ENCODE results near the gene SDK2. TPM values are rescaled to one million over a fixed set of nuclear protein-coding genes. Genes with fewer than 3 reads are reported as not detected.

The SDK2 gene
- total and polyA plus RNA-seq, 2 of the 4 experiments (the other 2 are of a cell fraction), result under 0.01 to 0.03 TPM

DNA sequence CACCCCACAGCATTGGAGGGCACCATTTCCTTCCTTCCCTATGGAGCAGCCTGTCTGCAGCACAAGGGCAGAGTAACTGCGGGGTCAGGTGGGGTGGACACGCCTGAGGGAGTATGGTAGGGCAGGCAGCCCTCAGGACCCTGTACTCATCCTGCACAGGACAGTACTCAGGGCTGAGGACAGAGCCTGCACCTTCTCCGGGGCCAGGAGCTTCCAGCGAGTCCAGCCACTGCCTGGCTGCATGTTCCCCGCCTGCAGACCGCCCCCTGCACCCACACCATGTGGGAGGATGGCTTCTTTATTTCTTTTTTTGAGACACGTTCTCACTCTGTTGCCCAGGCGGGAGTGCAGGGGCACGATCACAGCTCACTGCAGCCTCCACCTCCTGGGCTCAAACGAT is 284.9 kb downstream of the SDK2 start:
- WGBS, 2 experiments (ENCODE audit: extremely low coverage in 2 of 2, insufficient read length in 1 of 2), result no CpG with 5 or more reads among the region's 10 CpGs
- in situ Hi-C loops (cut with MboI; ENCODE audit: low sequenced_read_pairs), result loop anchor here (25.0 kb wide), 1 partner anchor 772 kb away; no protein-coding TSS in a partner anchor
- Histone ChIP-seq H4K20me1 (ENCODE audit: insufficient read depth, low read length) (no peaks in the 10 kb centered on the region; the same call in 1 of the 2 replicates), H2AK9ac (replicated peaks; ENCODE audit: low read depth, low read length, poor library complexity) (no peak overlapping the region), H3K79me1 (ENCODE audit: low read depth in 1 of 2, low read length in 2 of 2) (no peaks in the 10 kb centered on the region), H3K4me1 (ENCODE audit: control insufficient read depth, insufficient read depth, low read length) (peaks cover 2% of the 10 kb centered on the region; the same call in 1 of the 2 replicates), H2BK5ac (ENCODE audit: low read depth, low read length, poor library complexity, severe bottlenecking) (no peak overlapping the region), H4K8ac (ENCODE audit: low read depth in 2 of 2, low read length in 2 of 2) (no peak overlapping the region), H3K56ac (ENCODE audit: extremely low read depth, insufficient read depth, low read length) (no peak overlapping the region), H3K9ac (ENCODE audit: low read depth, low read length) (no peak overlapping the region), H3K27ac (ENCODE audit: insufficient read depth, low read length) (no peak overlapping the region), H3K4ac (ENCODE audit: low read depth, low read length) (no peak overlapping the region), H2BK15ac (ENCODE audit: low read depth, low read length) (no peak overlapping the region), H3K9me3 (ENCODE audit: control insufficient read depth, insufficient read depth, low read length) (no peaks in the 10 kb centered on the region), H3K9me1 (ENCODE audit: insufficient read depth, low read length) (no peaks in the 10 kb centered on the region), H2AFZ (replicated peaks; ENCODE audit: low read length, poor library complexity) (no peak overlapping the region), H2AK5ac (ENCODE audit: low read depth, low read length) (no peak overlapping the region), H4K5ac (ENCODE audit: low read depth, low read length) (no peak overlapping the region), H3K36me3 (ENCODE audit: control insufficient read depth, insufficient read depth, low read length) (no peaks in the 10 kb centered on the region), H3K14ac (replicated peaks; ENCODE audit: low read depth, low read length) (no peak overlapping the region), H3K4me2 (ENCODE audit: low read depth, low read length) (no peak overlapping the region), H3K27me3 (ENCODE audit: control insufficient read depth, insufficient read depth, low read length) (peaks cover 14% of the 10 kb centered on the region), H3K23ac (ENCODE audit: low read depth, low read length) (no peak overlapping the region), H2BK120ac (ENCODE audit: low read depth, low read length) (no peak overlapping the region), H3K4me3 (ENCODE audit: insufficient read depth, low read depth, low read length) (no peak overlapping the region), H3K18ac (ENCODE audit: low read depth, low read length) (no peak overlapping the region), H4K91ac (ENCODE audit: insufficient read depth, low read depth, low read length) (no peak overlapping the region), H2BK20ac (ENCODE audit: low read depth, low read length) (no peak overlapping the region)
- intact Hi-C loops (cut with micrococcal nuclease), result no loop called here
- ChIA-PET CTCF (interaction anchor here (0.6 kb wide), 1 partner anchor 12 kb away, joined by 3 read pairs; no protein-coding TSS in a partner anchor), POLR2A (ENCODE audit: unreplicated experiment) (no interaction called here)
- dilution Hi-C loops (cut with HindIII; ENCODE audit: low sequenced_read_pairs, unreplicated experiment), result no loop called here
- TF ChIP-seq NFE2L2 (IDR thresholded peaks at IDR 0.05; ENCODE audit: low read depth, low read length) (no peak), RFX5 (IDR thresholded peaks at IDR 0.05; ENCODE audit: low read depth, low read length) (no peak), RCOR1 (IDR thresholded peaks at IDR 0.05; ENCODE audit: insufficient replicate concordance, low read length) (no peak), CHD1 (IDR thresholded peaks at IDR 0.05; ENCODE audit: low read depth, low read length) (no peak), USF2 (IDR thresholded peaks at IDR 0.05; ENCODE audit: low read depth, low read length) (no peak), RAD21 (IDR thresholded peaks at IDR 0.05; ENCODE audit: low read length) (no peak), CEBPB (IDR thresholded peaks at IDR 0.05; ENCODE audit: low read depth, low read length) (no peak), ELK1 (IDR thresholded peaks at IDR 0.05; ENCODE audit: borderline replicate concordance, low read depth, low read length) (no peak), BHLHE40 (IDR thresholded peaks at IDR 0.05; ENCODE audit: low read depth, low read length) (no peak), FOS (IDR thresholded peaks at IDR 0.05; ENCODE audit: low read depth, low read length) (no peak), MAFK (IDR thresholded peaks at IDR 0.05; ENCODE audit: low read depth, low read length) (no peak), MAZ (IDR thresholded peaks at IDR 0.05; ENCODE audit: borderline replicate concordance, low read depth, low read length) (no peak), SMC3 (IDR thresholded peaks at IDR 0.05; ENCODE audit: low read depth, low read length) (no peak), POLR2A (IDR thresholded peaks at IDR 0.05; ENCODE audit: low read depth, low read length) (no peak), MXI1 (IDR thresholded peaks at IDR 0.05; ENCODE audit: borderline replicate concordance, low read depth, low read length) (no peak)
- TF ChIP-seq, protein P1, sequence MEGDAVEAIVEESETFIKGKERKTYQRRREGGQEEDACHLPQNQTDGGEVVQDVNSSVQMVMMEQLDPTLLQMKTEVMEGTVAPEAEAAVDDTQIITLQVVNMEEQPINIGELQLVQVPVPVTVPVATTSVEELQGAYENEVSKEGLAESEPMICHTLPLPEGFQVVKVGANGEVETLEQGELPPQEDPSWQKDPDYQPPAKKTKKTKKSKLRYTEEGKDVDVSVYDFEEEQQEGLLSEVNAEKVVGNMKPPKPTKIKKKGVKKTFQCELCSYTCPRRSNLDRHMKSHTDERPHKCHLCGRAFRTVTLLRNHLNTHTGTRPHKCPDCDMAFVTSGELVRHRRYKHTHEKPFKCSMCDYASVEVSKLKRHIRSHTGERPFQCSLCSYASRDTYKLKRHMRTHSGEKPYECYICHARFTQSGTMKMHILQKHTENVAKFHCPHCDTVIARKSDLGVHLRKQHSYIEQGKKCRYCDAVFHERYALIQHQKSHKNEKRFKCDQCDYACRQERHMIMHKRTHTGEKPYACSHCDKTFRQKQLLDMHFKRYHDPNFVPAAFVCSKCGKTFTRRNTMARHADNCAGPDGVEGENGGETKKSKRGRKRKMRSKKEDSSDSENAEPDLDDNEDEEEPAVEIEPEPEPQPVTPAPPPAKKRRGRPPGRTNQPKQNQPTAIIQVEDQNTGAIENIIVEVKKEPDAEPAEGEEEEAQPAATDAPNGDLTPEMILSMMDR (conservative IDR thresholded peaks at IDR 0.05; ENCODE audit: low read depth, low read length), result no peak
- ATAC-seq (ENCODE audit: low read depth), result no peak
- DNase-seq, result no peak
- no TSS peak for BruUV-seq (replicated peaks)
